Activated CD4-positive, CD25-positive, alpha-beta regulatory T cell treated with anti-CD3 and anti-CD28 coated beads, Interleukin-2, amount 50 U/mL, for 24 hours (primary cell): ENCODE data around the gene PRKCSH.
"Not testable (repeated sequence)": the region's sequence is repeated elsewhere in the genome, so short reads cannot be mapped to it uniquely, and the experiment has no call there.

Experiments used
- ATAC-seq, 2 donors: fragments of 150-1000 bp; cut with Tn5 transposase; one replicate each; pipeline ENCODE4 v1.10.0; 2021; ENCODE audit warnings: mild to moderate bottlenecking in 1 of 2, moderate library complexity in 1 of 2

The PRKCSH gene

GRCh38 chr19:11435057-11435832, at the start of gene PRKCSH, which contains the start of gene ODAD3:
TSS of gene PRKCSH (plus strand) at chr19:11435635. CDS start at chr19:11436118, 483 bp downstream.
TSS of gene ODAD3 (minus strand) at chr19:11435121. CDS start at chr19:11435016, 105 bp downstream.
- ATAC-seq: peak; percentile 95

GRCh38 chr19:11387162-11388034, 48.0 kb upstream of the PRKCSH start:
- no peak for ATAC-seq

- no peak for ATAC-seq
Measured at GRCh38 chr19:11390359-11390758, 45.1 kb upstream of the PRKCSH start.

GRCh38 chr19:11390933-11391680, 44.3 kb upstream of the PRKCSH start:
- no peak for ATAC-seq

- ATAC-seq: no peak
Measured at GRCh38 chr19:11397089-11397610, 38.3 kb upstream of the PRKCSH start.

GRCh38 chr19:11399667-11400066, 35.8 kb upstream of the PRKCSH start:
- no peak for ATAC-seq

GRCh38 chr19:11400798-11401197, 34.6 kb upstream of the PRKCSH start:
- ATAC-seq: no peak

GRCh38 chr19:11401808-11402543, 33.5 kb upstream of the PRKCSH start:
- no peak for ATAC-seq

GRCh38 chr19:11404588-11405222, 30.7 kb upstream of the PRKCSH start:
- ATAC-seq: no peak

- ATAC-seq: peak in 1 of 2 donors; percentile 66
Measured at GRCh38 chr19:11405846-11406643, 29.4 kb upstream of the PRKCSH start.

GRCh38 chr19:11406703-11407236, 28.7 kb upstream of the PRKCSH start:
- ATAC-seq: not testable (repeated sequence)

- ATAC-seq: no peak
Measured at GRCh38 chr19:11408591-11408990, 26.8 kb upstream of the PRKCSH start.

GRCh38 chr19:11410682-11411081, 24.8 kb upstream of the PRKCSH start:
- no peak for ATAC-seq

- no peak for ATAC-seq
Measured at GRCh38 chr19:11414544-11414943, 20.9 kb upstream of the PRKCSH start.

GRCh38 chr19:11416346-11417052, 18.9 kb upstream of the PRKCSH start:
- no peak for ATAC-seq

- ATAC-seq: no peak
Measured at GRCh38 chr19:11418094-11418548, 17.3 kb upstream of the PRKCSH start.

- no peak for ATAC-seq
Measured at GRCh38 chr19:11418549-11419506, 16.6 kb upstream of the PRKCSH start, which contains the start of gene RGL3. TSS of gene RGL3 (minus strand) at chr19:11419314. CDS start at chr19:11419278, 36 bp downstream.
